H9 (cell line): ENCODE results near the gene CHD9. TPM values are rescaled to one million over a fixed set of nuclear protein-coding genes. Genes with fewer than 3 reads are reported as not detected.

Experiments
- DNase-seq: peaks from one replicate; pipeline ENCODE4 v3.0.0-alpha.2; 2017
- H2AFZ ChIP-seq: one replicate; pipeline ENCODE4 v1.6.1; 2013; ENCODE audit warnings: mild to moderate bottlenecking, low read length, control low read depth, moderate library complexity
- H2AK5ac ChIP-seq: 2 replicates; pipeline ENCODE4 v1.6.1; 2013; ENCODE audit warnings: low read length, control low read depth, mixed read lengths; ENCODE audit not compliant: insufficient read length
- H2BK120ac ChIP-seq: one replicate; pipeline ENCODE4 v1.6.1; 2013; ENCODE audit warnings: low read depth, mild to moderate bottlenecking, low read length, control low read depth, inconsistent platforms; ENCODE audit not compliant: poor library complexity, severe bottlenecking
- H2BK12ac ChIP-seq: 2 replicates; pipeline ENCODE4 v1.6.1; 2013; ENCODE audit warnings: low read length, control low read depth, mixed read lengths, low read depth; ENCODE audit not compliant: insufficient read length
- H2BK15ac ChIP-seq: 2 replicates; pipeline ENCODE4 v1.6.1; 2013; ENCODE audit warnings: low read depth, low read length, control low read depth
- H2BK20ac ChIP-seq: one replicate; pipeline ENCODE4 v1.6.1; 2013; ENCODE audit warnings: low read depth, mild to moderate bottlenecking, low read length, control low read depth, inconsistent platforms; ENCODE audit not compliant: poor library complexity, severe bottlenecking
- H2BK5ac ChIP-seq: 2 replicates; pipeline ENCODE4 v1.6.1; 2013; ENCODE audit warnings: low read length, control low read depth, mixed read lengths; ENCODE audit not compliant: insufficient read length
- H3K14ac ChIP-seq: 2 replicates; pipeline ENCODE4 v1.6.1; 2013; ENCODE audit warnings: low read length, control low read depth; ENCODE audit not compliant: insufficient read depth
- H3K18ac ChIP-seq: 2 replicates; pipeline ENCODE4 v1.6.1; 2013; ENCODE audit warnings: low read depth, mild to moderate bottlenecking, mixed read lengths, low read length, control low read depth; ENCODE audit not compliant: insufficient read length
- H3K23ac ChIP-seq: 2 replicates; pipeline ENCODE4 v1.6.1; 2013; ENCODE audit warnings: low read length, control low read depth, mixed read lengths, low read depth; ENCODE audit not compliant: insufficient read length
- H3K23me2 ChIP-seq: 2 replicates; pipeline ENCODE4 v1.6.1; 2013; ENCODE audit warnings: low read depth, mild to moderate bottlenecking, mixed read lengths, low read length, control low read depth; ENCODE audit not compliant: insufficient read length, poor library complexity, severe bottlenecking
- H3K27ac ChIP-seq: 2 replicates; pipeline ENCODE4 v1.5.1; 2013; ENCODE audit warnings: low read length, control low read depth, mixed read lengths, low read depth; ENCODE audit not compliant: insufficient read length
- H3K27me3 ChIP-seq: 2 replicates; pipeline ENCODE4 v1.6.1; 2013; ENCODE audit warnings: low read length, control low read depth, inconsistent platforms; ENCODE audit not compliant: insufficient read depth
- H3K4ac ChIP-seq: 2 replicates; pipeline ENCODE4 v1.6.1; 2013; ENCODE audit warnings: low read depth, mild to moderate bottlenecking, control low read depth, inconsistent platforms, low read length, moderate library complexity
- H3K4me1 ChIP-seq: 2 replicates; pipeline ENCODE4 v1.6.1; 2013; ENCODE audit warnings: low read length, control low read depth, inconsistent platforms; ENCODE audit not compliant: insufficient read depth
- H3K4me2 ChIP-seq: 2 replicates; pipeline ENCODE4 v1.6.1; 2013; ENCODE audit warnings: low read length, control low read depth, mixed read lengths; ENCODE audit not compliant: insufficient read length, insufficient read depth
- H3K56ac ChIP-seq: 2 replicates; pipeline ENCODE4 v1.6.1; 2013; ENCODE audit warnings: low read depth, mild to moderate bottlenecking, mixed read lengths, low read length, control low read depth; ENCODE audit not compliant: insufficient read length
- H3K79me1 ChIP-seq: 2 replicates; pipeline ENCODE4 v1.6.1; 2013; ENCODE audit warnings: low read depth, mild to moderate bottlenecking, moderate library complexity, low read length, control low read depth, inconsistent platforms; ENCODE audit not compliant: insufficient read depth, poor library complexity, severe bottlenecking
- H3K79me2 ChIP-seq: 2 replicates; pipeline ENCODE4 v1.6.1; 2013; ENCODE audit warnings: low read length, control low read depth, inconsistent platforms; ENCODE audit not compliant: insufficient read depth
- H3K9ac ChIP-seq: 2 replicates; pipeline ENCODE4 v1.6.1; 2013; ENCODE audit warnings: low read length, control low read depth, mixed read lengths; ENCODE audit not compliant: insufficient read length; ENCODE audit errors: extremely low read depth
- H3K9me3 ChIP-seq: one replicate; pipeline ENCODE4 v1.6.1; 2013; ENCODE audit warnings: low read depth, low read length, inconsistent platforms; ENCODE audit not compliant: control insufficient read depth
- H3T11ph ChIP-seq: one replicate; pipeline ENCODE4 v1.6.1; 2013; ENCODE audit warnings: mild to moderate bottlenecking, low read length, control low read depth, inconsistent platforms
- H4K20me1 ChIP-seq: one replicate; pipeline ENCODE4 v1.6.1; 2013; ENCODE audit not compliant: control insufficient read depth, insufficient read length, insufficient read depth
- H4K5ac ChIP-seq: 2 replicates; pipeline ENCODE4 v1.6.1; 2013; ENCODE audit warnings: low read depth, mild to moderate bottlenecking, mixed read lengths, low read length, control low read depth; ENCODE audit not compliant: insufficient read length
- H4K8ac ChIP-seq: replicated peaks from 2 replicates; pipeline ENCODE4 v1.6.1; 2013; ENCODE audit warnings: low read length, control low read depth, mixed read lengths, low read depth; ENCODE audit not compliant: insufficient read length
- H4K91ac ChIP-seq: 2 replicates; pipeline ENCODE4 v1.6.1; 2013; ENCODE audit warnings: low read depth, mild to moderate bottlenecking, moderate library complexity, mixed read lengths, low read length, control low read depth; ENCODE audit not compliant: insufficient read length
- H3K27ac Mint-ChIP-seq, 3 experiments: 2 replicates in 2 of 3; 3 replicates in 1 of 3; pipeline ENCODE4 v1.8.0; 2020 to 2021; ENCODE audit warnings: mixed read lengths in 3 of 3, mild to moderate bottlenecking in 1 of 3, moderate library complexity in 1 of 3
- H3K27me3 Mint-ChIP-seq: 2 replicates; pipeline ENCODE4 v1.8.0; 2021; ENCODE audit warnings: low read depth, mild to moderate bottlenecking, moderate library complexity, mixed read lengths
- H3K36me3 Mint-ChIP-seq, 3 experiments: 2 replicates in 2 of 3; 3 replicates in 1 of 3; pipeline ENCODE4 v1.8.0; 2020 to 2021; ENCODE audit warnings: low read depth in 3 of 3, mixed read lengths in 3 of 3; ENCODE audit not compliant: insufficient read depth in 1 of 3
- H3K4me1 Mint-ChIP-seq, 2 experiments: 2 replicates each; pipeline ENCODE4 v1.8.0; 2020; ENCODE audit warnings: mixed read lengths in 2 of 2
- H3K4me3 Mint-ChIP-seq, 2 experiments: 2 replicates in 1 of 2; 3 replicates in 1 of 2; pipeline ENCODE4 v1.8.0; 2020 to 2021; ENCODE audit warnings: mild to moderate bottlenecking in 2 of 2, mixed read lengths in 2 of 2, moderate library complexity in 1 of 2
- H3K9me3 Mint-ChIP-seq, 2 experiments: 2 replicates in 1 of 2; 3 replicates in 1 of 2; pipeline ENCODE4 v1.8.0; 2020; ENCODE audit warnings: mild to moderate bottlenecking in 2 of 2, mixed read lengths in 2 of 2, moderate library complexity in 1 of 2
- WGBS: extraction: QIAGEN DNeasy Blood & Tissue Kit; methylation state at CpG from one replicate; pipeline ENCODE4 v1.1.7; 2013; ENCODE audit warnings: missing lambda C conversion rate, low lambda C conversion rate, mixed read lengths; ENCODE audit not compliant: insufficient read length; ENCODE audit errors: extremely low coverage; 5-methylcytosine and 5-hydroxymethylcytosine counted together
- total RNA-seq: library from RNA; stranded (reverse); gene quantifications from 2 replicates; pipeline ENCODE4 v1.2.1, GENCODE V29; 2021
- TF ChIP-seq, protein P1 (sequence below): fragments of 200-600 bp; sonication (generic); conservative IDR thresholded peaks from 3 replicates; pipeline ENCODE4 v1.8.0; 2021; ENCODE audit warnings: antibody characterized with exemption, mild to moderate bottlenecking

Gene CHD9
- total RNA-seq, 1 experiment from 2014 or later, result 46.2 TPM

DNA sequence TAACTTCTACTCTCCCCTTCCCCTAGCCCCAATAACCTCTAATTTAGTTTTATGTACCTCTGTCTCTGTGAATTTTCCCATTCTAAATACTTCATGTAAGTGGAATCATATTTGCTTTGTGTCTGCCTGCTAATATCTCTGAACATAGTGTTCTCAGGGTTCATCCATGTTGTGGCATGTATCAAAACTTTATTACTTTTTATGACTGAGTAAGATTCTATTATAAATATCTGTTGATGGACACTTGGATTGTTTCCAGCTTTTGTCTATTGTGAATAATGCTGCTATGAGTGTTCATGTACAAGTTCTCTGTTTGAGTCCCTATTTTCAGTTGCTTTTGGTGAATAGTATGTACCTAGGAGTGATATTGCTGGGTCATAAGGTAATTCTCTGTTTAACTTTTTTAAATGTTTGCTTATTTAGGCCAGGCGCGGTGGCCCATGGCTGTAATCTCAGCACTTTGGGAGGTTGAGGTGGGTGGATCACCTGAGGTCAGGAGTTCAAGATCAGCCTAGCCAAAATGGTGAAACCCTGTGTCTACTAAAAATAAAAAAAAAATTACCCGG lies 92.8 kb downstream of the CHD9 start:
- H3K4me2 ChIP-seq, result no peak overlapping the region
- Mint-ChIP-seq H3K4me1 (no peaks in the 10 kb centered on the region), H3K9me3 (peaks cover 4 to 6% of the 10 kb centered on the region in 2 experiments; a peak in 2 of 5 replicates), H3K36me3 (peaks cover 3 to 7% (median 6%) of the 10 kb centered on the region in 3 experiments; a peak in 4 of 7 replicates), H3K27me3 (no peaks in the 10 kb centered on the region), H3K4me3 (no peak overlapping the region), H3K27ac (no peak overlapping the region; a peak in 1 of 7 replicates)
- no peak overlapping the region for H3K9ac ChIP-seq
- no peak overlapping the region for H3K14ac ChIP-seq
- no peaks in the 10 kb centered on the region for H3K79me1 ChIP-seq
- no peak overlapping the region for H2AK5ac ChIP-seq
- H3K56ac ChIP-seq, result no peak overlapping the region
- no peak overlapping the region for H2BK12ac ChIP-seq
- H4K5ac ChIP-seq, result no peak overlapping the region
- H3K79me2 ChIP-seq, result no peaks in the 10 kb centered on the region; the same call in 1 of the 2 replicates
- H3T11ph ChIP-seq, result no peak overlapping the region
- H3K27ac ChIP-seq, result no peak overlapping the region
- DNase-seq, result no peak
- no peak overlapping the region for H3K23ac ChIP-seq
- no peak overlapping the region for H3K18ac ChIP-seq
- no peak overlapping the region for H2BK5ac ChIP-seq
- H2BK20ac ChIP-seq, result no peak overlapping the region
- TF ChIP-seq, protein P1, sequence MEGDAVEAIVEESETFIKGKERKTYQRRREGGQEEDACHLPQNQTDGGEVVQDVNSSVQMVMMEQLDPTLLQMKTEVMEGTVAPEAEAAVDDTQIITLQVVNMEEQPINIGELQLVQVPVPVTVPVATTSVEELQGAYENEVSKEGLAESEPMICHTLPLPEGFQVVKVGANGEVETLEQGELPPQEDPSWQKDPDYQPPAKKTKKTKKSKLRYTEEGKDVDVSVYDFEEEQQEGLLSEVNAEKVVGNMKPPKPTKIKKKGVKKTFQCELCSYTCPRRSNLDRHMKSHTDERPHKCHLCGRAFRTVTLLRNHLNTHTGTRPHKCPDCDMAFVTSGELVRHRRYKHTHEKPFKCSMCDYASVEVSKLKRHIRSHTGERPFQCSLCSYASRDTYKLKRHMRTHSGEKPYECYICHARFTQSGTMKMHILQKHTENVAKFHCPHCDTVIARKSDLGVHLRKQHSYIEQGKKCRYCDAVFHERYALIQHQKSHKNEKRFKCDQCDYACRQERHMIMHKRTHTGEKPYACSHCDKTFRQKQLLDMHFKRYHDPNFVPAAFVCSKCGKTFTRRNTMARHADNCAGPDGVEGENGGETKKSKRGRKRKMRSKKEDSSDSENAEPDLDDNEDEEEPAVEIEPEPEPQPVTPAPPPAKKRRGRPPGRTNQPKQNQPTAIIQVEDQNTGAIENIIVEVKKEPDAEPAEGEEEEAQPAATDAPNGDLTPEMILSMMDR, result no peak
- no peak overlapping the region for H4K91ac ChIP-seq
- H2BK15ac ChIP-seq, result no peak overlapping the region
- WGBS, result no CpG with 5 or more reads among the region's 3 CpGs
- no peak overlapping the region for H2AFZ ChIP-seq
- no peak overlapping the region for H2BK120ac ChIP-seq
- H4K20me1 ChIP-seq, result no peaks in the 10 kb centered on the region
- H4K8ac ChIP-seq, result no peak overlapping the region
- no peaks in the 10 kb centered on the region for H3K4me1 ChIP-seq
- no peaks in the 10 kb centered on the region for H3K23me2 ChIP-seq
- no peak overlapping the region for H3K4ac ChIP-seq
- no peaks in the 10 kb centered on the region for H3K27me3 ChIP-seq
- no peaks in the 10 kb centered on the region for H3K9me3 ChIP-seq
